T-helper 1 cell treated with Interleukin-12 subunit alpha and Interleukin-12 subunit beta and Interleukin-4 antibody, amounts not matched to agents 30 ng/mL and 1 ng/mL, for 36 hours (primary cell): ENCODE results near the gene CDC42SE2. TPM values are rescaled to one million over a fixed set of nuclear protein-coding genes. Genes with fewer than 3 reads are reported as not detected.

ENCODE experiments used
- intact Hi-C: fragments of 100-400 bp; cut with micrococcal nuclease; formaldehyde crosslinking; loops from one replicate; pipeline ENCODE4 v1.15.1; 2024
- total RNA-seq: library from RNA; stranded (reverse); gene quantifications from 2 replicates; pipeline ENCODE4 v1.2.3, GENCODE V29; 2022

The CDC42SE2 gene
- total RNA-seq, 1 donor from 2014 or later: 207 TPM

- intact Hi-C loops: loop anchor here (5.0 kb wide), 1 partner anchor 718 kb away; no protein-coding TSS in a partner anchor
These were observed 120.9 kb downstream of the CDC42SE2 start for GRCh38 chr5:131384616-131385214.

GRCh38 chr5:131386124-131386523, 122.3 kb downstream of the CDC42SE2 start:
- intact Hi-C loops: no loop called here

- intact Hi-C loops: no loop called here
These were observed 122.9 kb downstream of the CDC42SE2 start for GRCh38 chr5:131386779-131387178.

- intact Hi-C loops: no loop called here
These were observed 123.4 kb downstream of the CDC42SE2 start for GRCh38 chr5:131387255-131387654.

- intact Hi-C loops: loop anchor here (1.0 kb wide), 1 partner anchor 28 kb away; no protein-coding TSS in a partner anchor
These were observed 125.4 kb downstream of the CDC42SE2 start for GRCh38 chr5:131389096-131389868.

- intact Hi-C loops: loop anchor here (1.0 kb wide), 1 partner anchor 27 kb away; no protein-coding TSS in a partner anchor
These were observed 126.0 kb downstream of the CDC42SE2 start for GRCh38 chr5:131389869-131390265.

- intact Hi-C loops: no loop called here
These were observed 128.7 kb downstream of the CDC42SE2 start for GRCh38 chr5:131392466-131393095.

- intact Hi-C loops: no loop called here
These were observed 129.7 kb downstream of the CDC42SE2 start for GRCh38 chr5:131393498-131393968.

- intact Hi-C loops: loop anchor here (1.0 kb wide), 1 partner anchor 12 kb away; no protein-coding TSS in a partner anchor
These were observed 130.3 kb downstream of the CDC42SE2 start for GRCh38 chr5:131394128-131394527.

GRCh38 chr5:131396015-131396414, 132.2 kb downstream of the CDC42SE2 start:
- intact Hi-C loops: loop anchor here (1.0 to 5.0 kb wide), 10 partner anchors 21 to 329 kb away; partner anchors contain the start of genes HINT1 and LYRM7

- intact Hi-C loops: loop anchor here (1.0 to 5.0 kb wide), 10 partner anchors 21 to 329 kb away; partner anchors contain the start of genes HINT1 and LYRM7
These were observed 132.9 kb downstream of the CDC42SE2 start for GRCh38 chr5:131396630-131397273.

- intact Hi-C loops: loop anchor here (5.0 kb wide), 1 partner anchor 332 kb away; no protein-coding TSS in a partner anchor
These were observed 135.2 kb downstream of the CDC42SE2 start for GRCh38 chr5:131399007-131399406.

- intact Hi-C loops: no loop called here
These were observed 136.7 kb downstream of the CDC42SE2 start for GRCh38 chr5:131400585-131400984.

- intact Hi-C loops: loop anchor here (1.0 kb wide), 1 partner anchor 9 kb away; no protein-coding TSS in a partner anchor
These were observed 141.8 kb downstream of the CDC42SE2 start for GRCh38 chr5:131405674-131406073.

- intact Hi-C loops: no loop called here
These were observed 142.2 kb downstream of the CDC42SE2 start for GRCh38 chr5:131406076-131406475.

GRCh38 chr5:131406975-131407638, 143.3 kb downstream of the CDC42SE2 start:
- intact Hi-C loops: no loop called here

GRCh38 chr5:131413605-131414559, 150.0 kb downstream of the CDC42SE2 start:
- intact Hi-C loops: loop anchor here (1.0 kb wide), 1 partner anchor 9 kb away; no protein-coding TSS in a partner anchor

GRCh38 chr5:131416729-131417128, 152.9 kb downstream of the CDC42SE2 start:
- intact Hi-C loops: loop anchor here (1.0 to 5.0 kb wide), 13 partner anchors 20 to 1307 kb away; partner anchors contain the start of gene LYRM7
